HepG2 (cell line): ENCODE data around the gene RHBDF2. TPM values are rescaled to one million over a fixed set of nuclear protein-coding genes. Genes with fewer than 3 reads are reported as not detected.

Source experiments
- ATF7 ChIP-seq, 2 experiments: fragments of 450-650 bp in 1 of 2; sonication (generic) in 1 of 2; formaldehyde crosslinking in 1 of 2; IDR thresholded peaks; 2 replicates each; pipeline versions ENCODE4 v1.4.0 to v1.6.1; 2016 to 2020; ENCODE audit warnings: antibody characterized with exemption in 1 of 2, mild to moderate bottlenecking in 1 of 2, missing genetic modification reagents in 1 of 2
- HIC2 ChIP-seq: sonication (generic); formaldehyde crosslinking; IDR thresholded peaks from 2 replicates; pipeline ENCODE4 v1.9.0; 2022; ENCODE audit warnings: low read depth, missing genetic modification reagents
- KDM5B ChIP-seq: sonication (generic); formaldehyde crosslinking; IDR thresholded peaks from 2 replicates; pipeline ENCODE4 v1.4.0; 2020; ENCODE audit warnings: missing genetic modification reagents, mild to moderate bottlenecking, borderline replicate concordance
- MXI1 ChIP-seq: IDR thresholded peaks from 3 replicates; pipeline ENCODE4 v1.6.1; 2012; ENCODE audit warnings: low read depth, low read length, inconsistent platforms, borderline replicate concordance
- PCBP1 ChIP-seq: fragments of 200-400 bp; formaldehyde crosslinking; IDR thresholded peaks from 2 replicates; pipeline ENCODE4 v1.6.1; 2017; ENCODE audit warnings: mild to moderate bottlenecking, low read depth, low read length, borderline replicate concordance
- POLR2A ChIP-seq, 2 experiments: IDR thresholded peaks; 2 replicates each; pipeline ENCODE4 v1.6.1; 2011; ENCODE audit warnings: low read depth in 2 of 2, low read length in 2 of 2, mild to moderate bottlenecking in 1 of 2, moderate library complexity in 1 of 2; ENCODE audit not compliant: insufficient read depth in 1 of 2
- RFXAP ChIP-seq: sonication (generic); formaldehyde crosslinking; IDR thresholded peaks from 2 replicates; pipeline ENCODE4 v1.4.0; 2020; ENCODE audit warnings: missing genetic modification reagents, borderline replicate concordance
- SNAI1 ChIP-seq: sonication (generic); formaldehyde crosslinking; IDR thresholded peaks from 2 replicates; pipeline ENCODE4 v1.5.0; 2020; ENCODE audit warnings: mild to moderate bottlenecking, missing genetic modification reagents, borderline replicate concordance
- SP1 ChIP-seq, 2 experiments: fragments of 450-650 bp in 1 of 2; sonication (generic) in 1 of 2; formaldehyde crosslinking in 1 of 2; IDR thresholded peaks; 2 replicates each; pipeline versions ENCODE4 v1.4.0 to v1.6.1; 2016 to 2020; ENCODE audit warnings: missing genetic modification reagents in 1 of 2
- TEAD2 ChIP-seq: sonication (generic); formaldehyde crosslinking; IDR thresholded peaks from 2 replicates; pipeline ENCODE4 v1.9.0; 2021; ENCODE audit warnings: missing genetic modification reagents
- ZBTB38 ChIP-seq: sonication (generic); formaldehyde crosslinking; IDR thresholded peaks from 2 replicates; pipeline ENCODE4 v1.5.1; 2020; ENCODE audit warnings: mild to moderate bottlenecking, missing genetic modification reagents
- ZNF101 ChIP-seq: sonication (generic); formaldehyde crosslinking; IDR thresholded peaks from 2 replicates; pipeline ENCODE4 v1.4.0; 2020; ENCODE audit warnings: mild to moderate bottlenecking, low read depth, missing genetic modification reagents, borderline replicate concordance
- ZNF207 ChIP-seq: fragments of 450-650 bp; IDR thresholded peaks from 2 replicates; pipeline ENCODE4 v1.6.1; 2016; ENCODE audit warnings: antibody characterized with exemption, borderline replicate concordance
- ZNF646 ChIP-seq: sonication (generic); formaldehyde crosslinking; IDR thresholded peaks from 2 replicates; pipeline ENCODE4 v1.9.0; 2021; ENCODE audit warnings: mild to moderate bottlenecking, missing genetic modification reagents
- ZNF652 ChIP-seq: IDR thresholded peaks from 2 replicates; pipeline ENCODE4 v1.6.1; 2016; ENCODE audit warnings: low read depth, borderline replicate concordance
- ZNF768 ChIP-seq: sonication (generic); formaldehyde crosslinking; IDR thresholded peaks from 2 replicates; pipeline ENCODE4 v1.4.0; 2020; ENCODE audit warnings: missing genetic modification reagents
- ZSCAN12 ChIP-seq: sonication (generic); formaldehyde crosslinking; IDR thresholded peaks from 2 replicates; pipeline ENCODE4 v1.9.0; 2021; ENCODE audit warnings: mild to moderate bottlenecking, missing genetic modification reagents
- polyA plus RNA-seq, 8 experiments: library from polyadenylated mRNA; depleted of rRNA in 3 of 8; stranded (reverse) in 7 of 8; unstranded in 1 of 8; fragments of >200 nt; fragmentation: Illumina TruSeq in 4 of 8; extraction: Trizol in 4 of 8; gene quantifications; 2 replicates each; pipeline versions ENCODE4 v1.2.1 to v1.2.3, GENCODE V29; 2011 to 2016; ENCODE audit warnings: low read depth in 4 of 8, missing spikeins in 1 of 8, mixed read lengths in 1 of 8; ENCODE audit not compliant: insufficient read depth in 1 of 8
- total RNA-seq, 5 experiments: library from RNA; depleted of rRNA; stranded (reverse); fragments of >200 nt; fragmentation: Illumina TruSeq; extraction: Trizol; gene quantifications; 2 replicates each; pipeline ENCODE4 v1.2.3, GENCODE V29; 2016; ENCODE audit warnings: low read depth in 1 of 5

RHBDF2 gene
- total and polyA plus RNA-seq, 2 of the 13 experiments (the other 11 are each of a cell fraction or from before 2014, with no cell fraction given) = 7.8 to 24.2 TPM

GRCh38 chr17:76540381-76541300, 39.4 kb upstream of the RHBDF2 start (continued):
- peak; percentile 79; the same call in 1 of the 2 replicates for TF ChIP-seq PCBP1
- peak in 1 of 2 experiments; percentile 28; a peak in 1 of 4 replicates for TF ChIP-seq POLR2A (IDR thresholded peaks at IDR 0.05; ENCODE audit: insufficient read depth in 1 of 2, low read depth in 2 of 2, low read length in 2 of 2)
- TF ChIP-seq ZNF207 = no peak
- TF ChIP-seq ZNF768 (CRISPR knock-in tag) = peak; percentile 65; the same call in 1 of the 2 replicates
- 0 out of 2 replicates have a peak, but pooled peaks have one; percentile 19 for TF ChIP-seq ZBTB38
- 0 out of 2 replicates have a peak, but pooled peaks have one; percentile 53 for TF ChIP-seq KDM5B (CRISPR knock-in tag)
- TF ChIP-seq SP1 (IDR thresholded peaks at IDR 0.05) = no peak
- TF ChIP-seq SP1 (CRISPR knock-in tag; IDR thresholded peaks at IDR 0.05) = peak; percentile 26; the same call in 1 of the 2 replicates
- TF ChIP-seq ZNF646 (CRISPR knock-in tag) = no peak
- TF ChIP-seq TEAD2 (CRISPR knock-in tag) = no peak
- peak; percentile 88 for TF ChIP-seq ATF7 (IDR thresholded peaks at IDR 0.05)
- peak; percentile 81 for TF ChIP-seq ATF7 (CRISPR knock-in tag; IDR thresholded peaks at IDR 0.05)
- 0 out of 2 replicates have a peak, but pooled peaks have one; percentile 44 for TF ChIP-seq RFXAP
- TF ChIP-seq ZNF101 (CRISPR knock-in tag) = no peak
- no peak for TF ChIP-seq HIC2 (CRISPR knock-in tag)
- peak; percentile 88 for TF ChIP-seq ZNF652 (CRISPR knock-in tag)
- TF ChIP-seq ZSCAN12 (CRISPR knock-in tag) = no peak
- TF ChIP-seq SNAI1 (CRISPR knock-in tag) = no peak
- TF ChIP-seq MXI1 = no peak
